Caco-2 (cell line): ENCODE data around the gene HYAL1. TPM values are rescaled to one million over a fixed set of nuclear protein-coding genes. Genes with fewer than 3 reads are reported as not detected.

Experiments
- BruUV-seq: library from RNA; stranded (reverse); fragments of 400-500 nt; replicated peaks from 2 replicates; lab custom pipeline; 2021; lab: Mats Ljungman, UMichigan
- CTCF ChIA-PET: fragments of 300-600 bp; sonication (Branson Sonifier 250); formaldehyde crosslinking; loops from one replicate; lab custom pipeline; 2022; ENCODE audit warnings: antibody characterized with exemption; lab: Charles Lee
- POLR2A ChIA-PET: fragments of 300-600 bp; sonication (Branson Sonifier 250); formaldehyde crosslinking; loops from one replicate; lab custom pipeline; 2022; ENCODE audit warnings: antibody characterized with exemption; lab: Charles Lee
- DNase-seq, 2 experiments: peaks; one replicate each; pipeline versions ENCODE4 v3.0.0 to v3.0.0-alpha.2; 2020 to 2022
- H3K27me3 ChIP-seq: replicated peaks from 2 replicates; pipeline ENCODE4 v1.6.0; 2011; ENCODE audit warnings: low read length; ENCODE audit not compliant: control insufficient read depth, insufficient read depth
- H3K36me3 ChIP-seq: 2 replicates; pipeline ENCODE4 v1.5.1; 2011; ENCODE audit warnings: low read length; ENCODE audit not compliant: control insufficient read depth, insufficient read depth
- H3K4me1 ChIP-seq: fragments of 250-450 bp; sonication (Bioruptor Pico); 2 replicates; pipeline ENCODE4 v1.5.1; 2020; ENCODE audit warnings: mild to moderate bottlenecking
- H3K4me3 ChIP-seq: 2 replicates; pipeline ENCODE4 v1.5.1; 2011; ENCODE audit warnings: low read depth, mild to moderate bottlenecking, control low read depth, low read length
- H3K9me3 ChIP-seq: fragments of 250-450 bp; sonication (Bioruptor Pico); 2 replicates; pipeline ENCODE4 v1.5.1; 2020; ENCODE audit warnings: mild to moderate bottlenecking, moderate library complexity
- H3K27ac Mint-ChIP-seq: one replicate; pipeline ENCODE4 v1.8.0; 2022; ENCODE audit warnings: mixed read lengths; ENCODE audit not compliant: unreplicated experiment
- H3K27me3 Mint-ChIP-seq: one replicate; pipeline ENCODE4 v1.8.0; 2022; ENCODE audit warnings: mixed read lengths; ENCODE audit not compliant: insufficient read depth, unreplicated experiment
- H3K36me3 Mint-ChIP-seq: one replicate; pipeline ENCODE4 v1.8.0; 2022; ENCODE audit warnings: mild to moderate bottlenecking, mixed read lengths; ENCODE audit not compliant: insufficient read depth, unreplicated experiment
- H3K4me1 Mint-ChIP-seq: one replicate; pipeline ENCODE4 v1.8.0; 2022; ENCODE audit warnings: low read depth, mixed read lengths; ENCODE audit not compliant: unreplicated experiment
- H3K4me3 Mint-ChIP-seq: one replicate; pipeline ENCODE4 v1.8.0; 2022; ENCODE audit warnings: mild to moderate bottlenecking, moderate library complexity, mixed read lengths; ENCODE audit not compliant: unreplicated experiment
- H3K9me3 Mint-ChIP-seq: one replicate; pipeline ENCODE4 v1.8.0; 2022; ENCODE audit warnings: mixed read lengths; ENCODE audit not compliant: unreplicated experiment
- CTCF ChIP-seq, 2 experiments: fragments of 200-600 bp in 1 of 2; IDR thresholded peaks; 1 replicate in 1 of 2; 2 replicates in 1 of 2; pipeline versions ENCODE4 v1.5.1 to v1.8.0; 2011 to 2022; ENCODE audit warnings: antibody characterized with exemption in 1 of 2, control low read depth in 1 of 2, inconsistent platforms in 1 of 2, low read depth in 1 of 2, low read length in 1 of 2, mild to moderate bottlenecking in 1 of 2, moderate library complexity in 1 of 2; ENCODE audit not compliant: insufficient read depth in 1 of 2, severe bottlenecking in 1 of 2, unreplicated experiment in 1 of 2
- intact Hi-C: fragments of 100-400 bp; cut with micrococcal nuclease; formaldehyde crosslinking; loops from one replicate; pipeline ENCODE4 v1.10.0; 2022; ENCODE audit not compliant: unreplicated experiment
- total RNA-seq: library from RNA; stranded (reverse); gene quantifications from 2 replicates; pipeline ENCODE4 v1.2.3, GENCODE V29; 2022

The HYAL1 gene
- total RNA-seq, 1 experiment from 2014 or later: 2.3 TPM

DNA sequence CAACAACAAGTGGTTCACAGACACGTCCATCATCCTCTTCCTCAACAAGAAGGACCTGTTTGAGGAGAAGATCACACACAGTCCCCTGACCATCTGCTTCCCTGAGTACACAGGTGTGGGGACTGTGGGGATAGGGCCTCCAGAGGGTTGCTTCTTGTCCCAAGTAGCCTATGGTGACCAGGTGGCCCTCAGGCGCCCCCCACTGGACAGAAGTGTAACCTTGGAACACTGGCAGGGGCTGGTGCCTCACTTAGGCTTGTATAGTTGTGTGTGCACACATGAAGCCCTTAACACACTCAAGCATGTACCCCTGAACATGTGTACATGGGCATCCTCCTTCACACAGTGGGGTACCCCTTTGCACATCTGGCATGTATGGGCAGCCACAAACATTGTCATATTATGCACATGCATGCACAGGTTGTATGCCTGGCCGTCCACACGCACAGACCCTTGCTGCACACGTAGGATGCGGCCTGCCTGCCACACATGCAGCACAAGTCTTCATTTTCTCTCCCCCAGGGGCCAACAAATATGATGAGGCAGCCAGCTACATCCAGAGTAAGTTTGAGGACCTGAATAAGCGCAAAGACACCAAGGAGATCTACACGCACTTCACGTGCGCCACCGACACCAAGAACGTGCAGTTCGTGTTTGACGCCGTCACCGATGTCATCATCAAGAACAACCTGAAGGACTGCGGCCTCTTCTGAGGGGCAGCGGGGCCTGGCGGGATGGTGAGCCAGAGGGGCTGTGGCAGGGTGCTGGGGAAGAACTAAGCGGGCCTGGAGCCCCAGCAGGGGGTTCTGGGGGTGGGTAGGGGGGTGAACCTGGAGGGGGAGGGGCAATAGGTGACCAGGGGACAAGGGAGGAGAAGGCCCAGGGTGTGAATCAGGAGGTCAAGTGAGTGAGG, 46.1 kb downstream of the HYAL1 start:
- intact Hi-C loops: loop anchor here (1.0 to 2.0 kb wide), 2 partner anchors 16 to 30 kb away; no protein-coding TSS in a partner anchor
- CTCF ChIA-PET: interaction anchor here (1.2 to 1.9 kb wide), 2 partner anchors 11 to 42 kb away, joined by 4 to 5 read pairs; partner anchors contain the start of genes HYAL3 and NAA80
- H3K27me3 Mint-ChIP-seq: no peaks in the 10 kb centered on the region
- peaks cover 14% of the 10 kb centered on the region for H3K4me1 ChIP-seq
- peaks cover 5% of the 10 kb centered on the region for H3K36me3 ChIP-seq
- no peaks in the 10 kb centered on the region for H3K4me1 Mint-ChIP-seq
- no peaks in the 10 kb centered on the region for H3K9me3 Mint-ChIP-seq
- H3K4me3 Mint-ChIP-seq: no peak overlapping the region
- peak; percentile 56 to 63 for TF ChIP-seq CTCF (IDR thresholded peaks at IDR 0.05; ENCODE audit: insufficient read depth in 1 of 2, low read depth in 1 of 2, low read length in 1 of 2, severe bottlenecking in 1 of 2, unreplicated experiment in 1 of 2)
- H3K27ac Mint-ChIP-seq: no peak overlapping the region
- POLR2A ChIA-PET: no interaction called here
- no peaks in the 10 kb centered on the region for H3K27me3 ChIP-seq
- H3K36me3 Mint-ChIP-seq: peaks cover 20% of the 10 kb centered on the region
- no peaks in the 10 kb centered on the region for H3K9me3 ChIP-seq
- DNase-seq: peak; percentile 65 to 72
- H3K4me3 ChIP-seq: no peak overlapping the region
- BruUV-seq: no TSS peak

GRCh38 chr3:50255251-50255615, 48.1 kb downstream of the HYAL1 start:
- ChIA-PET CTCF (interaction anchor here (1.9 kb wide), 1 partner anchor 9 kb away, joined by 5 read pairs; no protein-coding TSS in a partner anchor), POLR2A (interaction anchor here (1.1 kb wide), 1 partner anchor 20 kb away, joined by 9 read pairs; the partner anchor contains the start of gene GNAI2)
- no peak overlapping the region for H3K4me3 Mint-ChIP-seq
- no peaks in the 10 kb centered on the region for H3K4me1 Mint-ChIP-seq
- no peaks in the 10 kb centered on the region for H3K9me3 Mint-ChIP-seq
- no peak overlapping the region for H3K27ac Mint-ChIP-seq
- H3K27me3 Mint-ChIP-seq: no peaks in the 10 kb centered on the region
- no TSS peak for BruUV-seq
- no peak for DNase-seq
- TF ChIP-seq CTCF (IDR thresholded peaks at IDR 0.05; ENCODE audit: insufficient read depth in 1 of 2, low read depth in 1 of 2, low read length in 1 of 2, severe bottlenecking in 1 of 2, unreplicated experiment in 1 of 2): no peak
- Histone ChIP-seq H3K27me3 (no peaks in the 10 kb centered on the region), H3K4me3 (no peak overlapping the region), H3K4me1 (peaks cover 4% of the 10 kb centered on the region), H3K9me3 (no peaks in the 10 kb centered on the region), H3K36me3 (peaks cover 5% of the 10 kb centered on the region)
- intact Hi-C loops: no loop called here
- peaks cover 29% of the 10 kb centered on the region for H3K36me3 Mint-ChIP-seq

DNA sequence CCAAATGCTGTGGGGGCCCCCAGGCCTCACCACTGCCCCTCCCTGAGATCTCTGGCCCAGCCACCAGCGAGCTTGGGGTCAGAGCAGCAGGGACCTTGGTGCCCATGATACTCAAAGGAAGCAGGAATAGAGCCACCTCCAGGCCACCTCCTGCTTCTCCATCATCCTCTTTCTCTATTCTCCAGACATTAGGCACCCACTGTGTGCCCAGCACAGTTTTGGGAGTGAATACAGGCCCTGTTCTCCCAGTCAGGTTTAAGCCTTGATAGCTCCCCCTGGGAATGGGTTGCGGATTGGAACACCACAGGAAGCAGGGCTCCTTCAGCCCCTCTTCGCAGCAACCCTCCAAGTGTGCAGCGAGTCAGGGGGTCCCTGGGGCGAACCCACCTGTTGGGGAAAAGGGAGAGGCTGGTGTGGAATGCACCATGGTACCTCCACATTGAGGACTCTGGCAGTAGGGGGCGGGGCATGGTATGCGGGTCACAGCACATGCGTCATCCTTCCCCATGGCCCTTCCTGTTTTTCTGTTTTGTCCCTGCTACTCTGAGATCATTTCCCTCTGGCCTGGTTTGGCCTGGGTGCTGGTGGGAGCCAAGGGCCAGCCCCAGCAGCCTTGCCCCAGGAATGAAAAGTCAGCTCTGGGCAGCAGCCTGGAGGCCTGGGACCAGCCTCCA, 48.7 kb downstream of the HYAL1 start:
- Histone ChIP-seq H3K9me3 (no peaks in the 10 kb centered on the region), H3K4me3 (no peak overlapping the region), H3K36me3 (peaks cover 5% of the 10 kb centered on the region), H3K4me1 (peaks cover 2% of the 10 kb centered on the region), H3K27me3 (no peaks in the 10 kb centered on the region)
- H3K9me3 Mint-ChIP-seq: no peaks in the 10 kb centered on the region
- CTCF ChIA-PET: interaction anchor here (1.9 kb wide), 1 partner anchor 8 kb away, joined by 5 read pairs; no protein-coding TSS in a partner anchor
- H3K4me3 Mint-ChIP-seq: no peak overlapping the region
- H3K4me1 Mint-ChIP-seq: no peaks in the 10 kb centered on the region
- POLR2A ChIA-PET: no interaction called here
- DNase-seq: no peak
- no TSS peak for BruUV-seq
- peaks cover 25% of the 10 kb centered on the region for H3K36me3 Mint-ChIP-seq
- intact Hi-C loops: no loop called here
- no peak overlapping the region for H3K27ac Mint-ChIP-seq
- TF ChIP-seq CTCF (IDR thresholded peaks at IDR 0.05; ENCODE audit: insufficient read depth in 1 of 2, low read depth in 1 of 2, low read length in 1 of 2, severe bottlenecking in 1 of 2, unreplicated experiment in 1 of 2): no peak
- H3K27me3 Mint-ChIP-seq: no peaks in the 10 kb centered on the region
